GM12878 (cell line): ENCODE data around the gene RICTOR. TPM values are rescaled to one million over a fixed set of nuclear protein-coding genes. Genes with fewer than 3 reads are reported as not detected.

Experiments
- ATAC-seq: fragments of 200-7000 bp; cut with Tn5 transposase; 3 replicates; pipeline ENCODE4 v1.9.1; 2020; ENCODE audit warnings: mild to moderate bottlenecking, moderate library complexity
- BruUV-seq: library from RNA; stranded (reverse); fragments of 400-500 nt; replicated peaks from 2 replicates; lab custom pipeline; 2021; lab: Mats Ljungman, UMichigan
- CTCF ChIA-PET: fragments of 300-600 bp; sonication (Branson Sonifier 250); formaldehyde crosslinking; extraction: SDS; loops from one replicate; lab custom pipeline; 2021; ENCODE audit warnings: inconsistent platforms; lab: Yijun Ruan, JAX
- POLR2A ChIA-PET: fragments of 350-600 bp; formaldehyde crosslinking; extraction: SDS; loops from one replicate; lab custom pipeline; 2021; ENCODE audit warnings: inconsistent platforms; lab: Charles Lee
- RAD21 ChIA-PET: fragments of 300-600 bp; sonication (Branson Sonifier 250); formaldehyde crosslinking; loops from one replicate; lab custom pipeline; 2023; ENCODE audit warnings: antibody characterized with exemption; ENCODE audit not compliant: unreplicated experiment; lab: Charles Lee
- SMC1A ChIA-PET: fragments of 300-600 bp; sonication (Branson Sonifier 250); formaldehyde crosslinking; loops from one replicate; lab custom pipeline; 2023; ENCODE audit not compliant: unreplicated experiment, uncharacterized antibody; lab: Charles Lee
- DNase-seq: peaks from one replicate; pipeline ENCODE4 v3.0.0-alpha.2; 2011; ENCODE audit warnings: low read depth, low spot score
- FAIRE-seq: peaks from 3 replicates; lab custom pipeline; 2011; peaks lifted over from hg19 to GRCh38; lab: Jason Lieb, UNC
- H2AFZ ChIP-seq: 2 replicates; pipeline ENCODE4 v1.6.0; 2011; ENCODE audit warnings: low read depth, low read length, control low read depth; ENCODE audit not compliant: control insufficient read depth
- H3K27ac ChIP-seq: 2 replicates; pipeline ENCODE4 v1.5.1; 2011; ENCODE audit warnings: control low read depth; ENCODE audit not compliant: control insufficient read depth, insufficient read depth
- H3K27me3 ChIP-seq, 2 experiments: replicated peaks in 1 of 2; 2 replicates each; pipeline versions ENCODE4 v1.6.0 to v1.6.1; 2011; ENCODE audit warnings: low read length in 1 of 2; ENCODE audit not compliant: control insufficient read depth in 2 of 2, insufficient read depth in 2 of 2
- H3K36me3 ChIP-seq, 2 experiments: 2 replicates each; pipeline ENCODE4 v1.5.1; 2011; ENCODE audit warnings: low read length in 1 of 2; ENCODE audit not compliant: control insufficient read depth in 2 of 2, insufficient read depth in 2 of 2
- H3K4me1 ChIP-seq: 2 replicates; pipeline ENCODE4 v1.6.1; 2011; ENCODE audit warnings: mild to moderate bottlenecking, low read length, moderate library complexity, mixed read lengths; ENCODE audit not compliant: control insufficient read depth, insufficient read depth
- H3K4me2 ChIP-seq: 2 replicates; pipeline ENCODE4 v1.6.0; 2011; ENCODE audit warnings: control low read depth; ENCODE audit not compliant: control insufficient read depth, insufficient read depth
- H3K4me3 ChIP-seq: fragments of 200-600 bp; sonication (generic); 2 replicates; pipeline ENCODE4 v1.5.1; 2016
- H3K79me2 ChIP-seq: 2 replicates; pipeline ENCODE4 v1.6.0; 2011; ENCODE audit warnings: low read length; ENCODE audit not compliant: control insufficient read depth, insufficient read depth
- H3K9ac ChIP-seq: 2 replicates; pipeline ENCODE4 v1.8.0; 2011; ENCODE audit warnings: low read length, control low read depth, mixed read lengths; ENCODE audit not compliant: control insufficient read depth, insufficient read depth
- H3K9me3 ChIP-seq: replicated peaks from 3 replicates; pipeline ENCODE4 v1.5.1; 2011; ENCODE audit warnings: mild to moderate bottlenecking, low read length; ENCODE audit not compliant: control insufficient read depth, insufficient read depth
- H4K20me1 ChIP-seq: 2 replicates; pipeline ENCODE4 v1.6.0; 2011; ENCODE audit not compliant: control insufficient read depth, insufficient read depth
- CUX1 ChIP-seq: IDR thresholded peaks from 2 replicates; pipeline ENCODE4 v1.6.1; 2012; ENCODE audit warnings: improper control_type of control experiment, low read depth, low read length; ENCODE audit not compliant: insufficient replicate concordance
- FOS ChIP-seq: IDR thresholded peaks from 3 replicates; pipeline ENCODE4 v1.6.1; 2011; ENCODE audit warnings: borderline replicate concordance; ENCODE audit not compliant: insufficient read length; ENCODE audit errors: extremely low read depth
- HDAC6 ChIP-seq: fragments of 200-600 bp; sonication (generic); IDR thresholded peaks from one replicate; pipeline ENCODE4 v1.8.0; 2017; ENCODE audit warnings: antibody characterized with exemption; ENCODE audit not compliant: unreplicated experiment
- IKZF1 ChIP-seq: fragments of 450-650 bp; conservative IDR thresholded peaks from 2 replicates; pipeline ENCODE4 v1.6.1; 2017; ENCODE audit warnings: antibody characterized with exemption, mild to moderate bottlenecking
- KAT2A ChIP-seq: conservative IDR thresholded peaks from 2 replicates; pipeline ENCODE4 v1.6.1; 2011; ENCODE audit warnings: low read depth, low read length; ENCODE audit not compliant: control insufficient read depth
- POLR2AphosphoS5 ChIP-seq: IDR thresholded peaks from 2 replicates; pipeline ENCODE4 v1.6.1; 2011; ENCODE audit warnings: mild to moderate bottlenecking, low read length, inconsistent platforms
- SIX5 ChIP-seq: IDR thresholded peaks from 2 replicates; pipeline ENCODE4 v1.6.1; 2011; ENCODE audit warnings: mild to moderate bottlenecking, low read depth, low read length, moderate library complexity; ENCODE audit not compliant: severe bottlenecking
- TCF3 ChIP-seq: IDR thresholded peaks from 2 replicates; pipeline ENCODE4 v1.6.1; 2012; ENCODE audit warnings: low read depth, mild to moderate bottlenecking, low read length, borderline replicate concordance; ENCODE audit not compliant: insufficient read depth
- WRNIP1 ChIP-seq: IDR thresholded peaks from 2 replicates; pipeline ENCODE4 v1.6.1; 2011; ENCODE audit warnings: low read depth, low read length, improper control_type of control experiment, borderline replicate concordance
- ZBED1 ChIP-seq: IDR thresholded peaks from 2 replicates; pipeline ENCODE4 v1.6.1; 2016; ENCODE audit warnings: borderline replicate concordance
- ZNF24 ChIP-seq: fragments of 450-650 bp; IDR thresholded peaks from 2 replicates; pipeline ENCODE4 v1.6.1; 2017; ENCODE audit warnings: antibody characterized with exemption, mild to moderate bottlenecking
- ZSCAN29 ChIP-seq: fragments of 450-650 bp; IDR thresholded peaks from 2 replicates; pipeline ENCODE4 v1.6.1; 2017; ENCODE audit warnings: mild to moderate bottlenecking, moderate library complexity
- WGBS: methylation state at CpG from one replicate; pipeline ENCODE4 v1.1.6; 2016; ENCODE audit warnings: low lambda C conversion rate; ENCODE audit not compliant: insufficient replicate concordance, insufficient coverage; ENCODE audit errors: missing lambda C conversion rate; 5-methylcytosine and 5-hydroxymethylcytosine counted together
- in situ Hi-C: fragments of 300-500 bp; cut with MboI; formaldehyde crosslinking; loops from 9 replicates; pipeline ENCODE4 v1.14.3; 2018; ENCODE audit warnings: mixed read lengths
- intact Hi-C: fragments of 100-400 bp; cut with micrococcal nuclease; formaldehyde crosslinking; loops from one replicate; pipeline ENCODE4 v1.14.2; 2022; ENCODE audit not compliant: unreplicated experiment
- polyA plus RNA-seq, 11 experiments: library from polyadenylated mRNA; depleted of rRNA in 4 of 11; unstranded in 6 of 11; stranded (reverse) in 5 of 11; fragments of >200 nt; fragmentation: Nextera tagmentation in 4 of 11; fragmentation: Illumina TruSeq in 1 of 11; extraction: Ambion mirVana in 4 of 11; extraction: Trizol in 1 of 11; gene quantifications; 1 replicate in 1 of 11; 2 replicates in 10 of 11; pipeline versions ENCODE4 v1.2.1 to v1.2.3, GENCODE V29; 2011 to 2016; ENCODE audit warnings: inconsistent platforms in 2 of 11, missing spikeins in 2 of 11, low read depth in 1 of 11
- total RNA-seq, 4 experiments: library from RNA; depleted of rRNA in 3 of 4; stranded (reverse); fragments of >200 nt in 3 of 4; fragmentation: Illumina TruSeq in 1 of 4; extraction: Trizol in 1 of 4; gene quantifications; 2 replicates each; pipeline versions ENCODE4 v1.2.1 to v1.2.3, GENCODE V29; 2013 to 2021

RICTOR gene
- total and polyA plus RNA-seq, 10 of the 15 experiments (the other 5 are each of a cell fraction or from before 2014, with no cell fraction given): 2.7 to 23.0 (median 6.9) TPM

DNA sequence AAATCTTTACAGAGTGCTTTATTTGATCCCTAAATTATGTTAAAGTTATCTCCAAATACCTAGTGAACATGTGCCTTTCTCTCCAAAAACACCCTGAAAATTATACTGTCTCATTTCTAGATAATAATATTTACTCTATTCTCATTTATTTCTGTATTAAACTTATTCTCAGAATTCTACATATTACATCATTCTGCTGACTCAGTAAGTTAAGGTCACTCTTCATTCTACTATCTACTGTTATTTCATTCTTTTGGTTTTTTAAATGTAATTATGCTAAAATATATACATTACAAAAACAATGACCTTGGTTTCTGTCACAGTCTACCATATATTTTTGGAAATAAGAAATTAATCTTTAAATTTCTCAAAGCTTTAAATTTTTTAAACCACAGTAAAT, 96.2 kb downstream of the RICTOR start (continued):
- TF ChIP-seq POLR2AphosphoS5 (no peak), HDAC6 (no peak), FOS (no peak)

DNA sequence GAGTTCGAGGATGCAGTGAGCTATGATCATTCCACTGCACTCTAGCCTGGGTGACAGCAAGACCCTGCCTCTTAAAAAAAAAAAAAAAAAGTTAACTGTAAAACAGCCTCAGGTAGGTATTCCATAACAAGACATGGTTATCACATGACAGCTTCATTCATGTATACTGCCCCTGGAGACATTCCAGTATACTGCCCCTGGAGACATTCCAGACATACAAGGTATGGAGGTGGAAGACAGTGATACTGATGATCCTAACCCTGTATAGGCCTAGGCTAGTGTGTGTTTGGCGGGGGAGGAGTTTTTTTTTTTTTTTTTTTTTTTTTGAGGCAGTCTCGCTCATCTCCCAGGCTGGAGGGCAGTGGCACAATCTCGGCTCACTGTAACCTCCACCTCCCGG, 105.5 kb downstream of the RICTOR start:
- in situ Hi-C loops: no loop called here
- RAD21 ChIA-PET: no interaction called here
- POLR2A ChIA-PET: interaction anchor here (0.7 kb wide), 1 partner anchor 48 kb away, joined by 10 read pairs; no protein-coding TSS in a partner anchor

DNA sequence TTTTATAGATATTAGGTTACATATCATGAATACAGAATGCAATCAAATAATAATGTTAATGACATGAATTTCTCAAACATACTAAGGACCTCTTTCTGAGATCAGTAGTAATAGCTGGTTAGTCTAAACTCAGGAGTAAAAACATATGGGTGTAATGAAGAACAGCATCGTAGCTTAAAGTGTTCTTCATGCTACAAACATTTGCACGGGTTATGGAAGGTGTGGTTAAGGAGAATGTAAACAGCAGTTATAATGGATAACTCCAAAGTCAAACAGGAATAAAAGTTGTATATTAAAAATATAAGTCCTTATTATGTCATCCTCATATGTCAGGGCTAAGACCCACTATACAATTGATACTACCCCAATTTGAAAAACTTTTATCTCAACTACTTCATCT, 112.5 kb downstream of the RICTOR start:
- Histone ChIP-seq H3K9me3 (no peaks in the 10 kb centered on the region), H4K20me1 (no peaks in the 10 kb centered on the region), H3K27ac (no peak overlapping the region), H3K4me2 (no peak overlapping the region), H3K79me2 (no peaks in the 10 kb centered on the region), H2AFZ (no peak overlapping the region), H3K36me3 (peaks cover 0 to 12% of the 10 kb centered on the region in 2 experiments; a peak in 1 of 4 replicates), H3K27me3 (no peaks in the 10 kb centered on the region), H3K4me1 (no peaks in the 10 kb centered on the region), H3K9ac (no peak overlapping the region), H3K4me3 (no peak overlapping the region)
- BruUV-seq: no TSS peak
- DNase-seq: no peak
- CTCF ChIA-PET: interaction anchor here (4.8 kb wide), 1 partner anchor 119 kb away, joined by 32 read pairs; no protein-coding TSS in a partner anchor
- in situ Hi-C loops (no loop called here), intact Hi-C loops (no loop called here)
- no peak for FAIRE-seq
- POLR2A ChIA-PET: no interaction called here
- TF ChIP-seq WRNIP1 (no peak), IKZF1 (no peak), TCF3 (no peak), CUX1 (no peak)
- ATAC-seq: no peak
- SMC1A ChIA-PET: no interaction called here
- WGBS: 96% methylated on average over 2 of the region's 2 CpGs
- RAD21 ChIA-PET: no interaction called here

More for the DNA sequence above, 105.5 kb downstream of the RICTOR start:
- no peaks in the 10 kb centered on the region for H3K27me3 ChIP-seq
- intact Hi-C loops: no loop called here
- CTCF ChIA-PET: interaction anchor here (0.7 to 1.2 kb wide), 2 partner anchors 39 to 112 kb away, joined by 3 to 7 read pairs; no protein-coding TSS in a partner anchor
- BruUV-seq: no TSS peak
- H3K4me1 ChIP-seq: no peaks in the 10 kb centered on the region
- TF ChIP-seq ZNF24 (no peak), SIX5 (no peak), KAT2A (no peak), ZBED1 (no peak), ZSCAN29 (no peak)
- SMC1A ChIA-PET: no interaction called here
- H3K4me3 ChIP-seq: no peak overlapping the region
- no peak for DNase-seq
- no peaks in the 10 kb centered on the region for H4K20me1 ChIP-seq
- FAIRE-seq: no peak
- no peak overlapping the region for H2AFZ ChIP-seq
- peaks cover 0 to 6% of the 10 kb centered on the region in 2 experiments; a peak in 1 of 4 replicates for H3K36me3 ChIP-seq
- no peaks in the 10 kb centered on the region for H3K79me2 ChIP-seq
- no peak overlapping the region for H3K9ac ChIP-seq
- no peaks in the 10 kb centered on the region for H3K9me3 ChIP-seq
- WGBS: 98% methylated on average over 5 of the region's 5 CpGs
- no peak for ATAC-seq
- H3K4me2 ChIP-seq: no peak overlapping the region
- H3K27ac ChIP-seq: no peak overlapping the region
